ENCODE results near the gene IMMP2L.

IMMP2L gene

DNA sequence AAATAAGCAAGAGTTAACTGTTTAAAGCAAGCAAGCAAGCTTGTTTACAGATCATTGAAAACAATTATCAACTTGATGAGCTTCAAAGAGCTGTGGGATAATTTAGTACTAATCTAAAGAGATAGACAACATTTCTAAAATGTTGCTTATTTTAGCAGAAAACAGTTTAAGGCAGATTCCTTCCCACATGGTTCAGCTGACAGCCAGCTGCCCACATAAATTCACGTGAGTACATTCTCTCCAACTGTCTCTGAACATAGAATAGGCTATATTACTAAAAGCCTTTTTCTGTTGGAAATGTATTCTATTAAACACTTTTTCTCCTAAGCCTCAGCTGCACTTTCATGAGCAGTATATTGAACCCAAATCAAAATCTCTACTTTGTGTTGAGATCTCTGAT, 297.3 kb downstream of the IMMP2L start:
- no peaks in the 10 kb centered on the region for H3K79me2 ChIP-seq (ENCODE audit: insufficient read depth, low read length)
- no peak overlapping the region for H3K9ac ChIP-seq (ENCODE audit: low read length)
- TF ChIP-seq, protein P1, sequence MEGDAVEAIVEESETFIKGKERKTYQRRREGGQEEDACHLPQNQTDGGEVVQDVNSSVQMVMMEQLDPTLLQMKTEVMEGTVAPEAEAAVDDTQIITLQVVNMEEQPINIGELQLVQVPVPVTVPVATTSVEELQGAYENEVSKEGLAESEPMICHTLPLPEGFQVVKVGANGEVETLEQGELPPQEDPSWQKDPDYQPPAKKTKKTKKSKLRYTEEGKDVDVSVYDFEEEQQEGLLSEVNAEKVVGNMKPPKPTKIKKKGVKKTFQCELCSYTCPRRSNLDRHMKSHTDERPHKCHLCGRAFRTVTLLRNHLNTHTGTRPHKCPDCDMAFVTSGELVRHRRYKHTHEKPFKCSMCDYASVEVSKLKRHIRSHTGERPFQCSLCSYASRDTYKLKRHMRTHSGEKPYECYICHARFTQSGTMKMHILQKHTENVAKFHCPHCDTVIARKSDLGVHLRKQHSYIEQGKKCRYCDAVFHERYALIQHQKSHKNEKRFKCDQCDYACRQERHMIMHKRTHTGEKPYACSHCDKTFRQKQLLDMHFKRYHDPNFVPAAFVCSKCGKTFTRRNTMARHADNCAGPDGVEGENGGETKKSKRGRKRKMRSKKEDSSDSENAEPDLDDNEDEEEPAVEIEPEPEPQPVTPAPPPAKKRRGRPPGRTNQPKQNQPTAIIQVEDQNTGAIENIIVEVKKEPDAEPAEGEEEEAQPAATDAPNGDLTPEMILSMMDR (IDR thresholded peaks at IDR 0.05; ENCODE audit: insufficient read depth, low read length, poor library complexity, severe bottlenecking): no peak
- no peak for TF ChIP-seq EZH2phosphoT487 (conservative IDR thresholded peaks at IDR 0.05; ENCODE audit: low read length)

DNA sequence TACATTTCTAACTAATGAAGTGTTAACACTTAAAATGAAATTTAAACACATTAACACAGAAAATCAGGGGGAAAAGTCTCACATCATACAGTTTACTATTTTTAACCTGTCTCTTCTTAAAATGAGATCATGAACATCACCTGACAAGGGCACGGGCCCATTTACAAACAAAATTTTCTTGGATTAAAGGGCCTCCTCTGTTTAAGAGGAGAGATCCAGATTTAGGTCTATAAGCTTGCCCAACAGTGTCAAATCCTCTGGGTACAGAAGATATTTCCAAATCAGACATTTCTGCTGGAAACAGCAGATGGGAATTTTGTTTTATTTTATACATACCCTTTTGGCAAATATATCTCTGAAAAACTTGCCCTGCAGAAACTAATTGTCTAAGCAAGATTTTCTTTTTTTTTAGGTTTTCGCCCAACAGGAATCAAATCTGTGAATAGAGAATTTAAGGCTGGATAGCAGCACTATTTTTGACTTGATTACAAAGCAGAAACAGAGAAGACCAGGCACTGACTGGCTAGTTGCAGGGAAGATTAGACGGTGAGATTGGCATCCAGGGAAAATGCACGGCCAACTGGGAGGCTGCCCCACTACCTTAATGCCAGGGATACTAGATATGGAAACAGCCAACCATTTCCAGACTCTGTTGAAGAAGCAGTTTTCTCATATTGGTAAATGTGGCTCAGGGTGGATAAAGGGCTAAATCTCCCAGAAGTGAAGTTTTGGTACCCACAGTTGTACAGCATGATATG, 298.0 kb downstream of the IMMP2L start:
- H3K27ac ChIP-seq (ENCODE audit: low read depth, low read length): no peak overlapping the region
- no peaks in the 10 kb centered on the region for H3K9me3 ChIP-seq (ENCODE audit: insufficient read depth, low read length)
- no peaks in the 10 kb centered on the region for H3K79me2 ChIP-seq (ENCODE audit: insufficient read depth, low read length)
- H3K27me3 ChIP-seq (ENCODE audit: low read length): no peaks in the 10 kb centered on the region
- H3K9me2 ChIP-seq (replicated peaks; ENCODE audit: insufficient read depth, low read length): no peaks in the 10 kb centered on the region
- no peak overlapping the region for H3K4me2 ChIP-seq (ENCODE audit: low read depth, low read length, poor library complexity, severe bottlenecking)
- H3K9ac ChIP-seq (ENCODE audit: low read length): no peak overlapping the region
- no peaks in the 10 kb centered on the region for H3K36me3 ChIP-seq (ENCODE audit: low read length)
- no peak overlapping the region for H3K4me3 ChIP-seq (ENCODE audit: insufficient read depth, low read length, poor library complexity, severe bottlenecking)
- H3F3A ChIP-seq (ENCODE audit: insufficient read depth): no peaks in the 10 kb centered on the region
- TF ChIP-seq EZH2phosphoT487 (conservative IDR thresholded peaks at IDR 0.05; ENCODE audit: low read length): no peak
- TF ChIP-seq, protein P1 (IDR thresholded peaks at IDR 0.05; ENCODE audit: insufficient read depth, low read length, poor library complexity, severe bottlenecking): no peak
- H2AFZ ChIP-seq (ENCODE audit: low read depth, low read length, severe bottlenecking): no peak overlapping the region
- H4K20me1 ChIP-seq (ENCODE audit: low read depth, low read length): no peaks in the 10 kb centered on the region

More for the DNA sequence above, 297.3 kb downstream of the IMMP2L start:
- H3K9me3 ChIP-seq (ENCODE audit: insufficient read depth, low read length): no peaks in the 10 kb centered on the region
- H3K4me3 ChIP-seq (ENCODE audit: insufficient read depth, low read length, poor library complexity, severe bottlenecking): no peak overlapping the region
- H4K20me1 ChIP-seq (ENCODE audit: low read depth, low read length): no peaks in the 10 kb centered on the region
- no peak overlapping the region for H3K4me2 ChIP-seq (ENCODE audit: low read depth, low read length, poor library complexity, severe bottlenecking)
- H3K36me3 ChIP-seq (ENCODE audit: low read length): no peaks in the 10 kb centered on the region
- no peaks in the 10 kb centered on the region for H3K27me3 ChIP-seq (ENCODE audit: low read length)
- no peak overlapping the region for H2AFZ ChIP-seq (ENCODE audit: low read depth, low read length, severe bottlenecking)
- H3F3A ChIP-seq (ENCODE audit: insufficient read depth): no peaks in the 10 kb centered on the region
- H3K9me2 ChIP-seq (replicated peaks; ENCODE audit: insufficient read depth, low read length): no peaks in the 10 kb centered on the region
- no peak overlapping the region for H3K27ac ChIP-seq (ENCODE audit: low read depth, low read length)

DNA sequence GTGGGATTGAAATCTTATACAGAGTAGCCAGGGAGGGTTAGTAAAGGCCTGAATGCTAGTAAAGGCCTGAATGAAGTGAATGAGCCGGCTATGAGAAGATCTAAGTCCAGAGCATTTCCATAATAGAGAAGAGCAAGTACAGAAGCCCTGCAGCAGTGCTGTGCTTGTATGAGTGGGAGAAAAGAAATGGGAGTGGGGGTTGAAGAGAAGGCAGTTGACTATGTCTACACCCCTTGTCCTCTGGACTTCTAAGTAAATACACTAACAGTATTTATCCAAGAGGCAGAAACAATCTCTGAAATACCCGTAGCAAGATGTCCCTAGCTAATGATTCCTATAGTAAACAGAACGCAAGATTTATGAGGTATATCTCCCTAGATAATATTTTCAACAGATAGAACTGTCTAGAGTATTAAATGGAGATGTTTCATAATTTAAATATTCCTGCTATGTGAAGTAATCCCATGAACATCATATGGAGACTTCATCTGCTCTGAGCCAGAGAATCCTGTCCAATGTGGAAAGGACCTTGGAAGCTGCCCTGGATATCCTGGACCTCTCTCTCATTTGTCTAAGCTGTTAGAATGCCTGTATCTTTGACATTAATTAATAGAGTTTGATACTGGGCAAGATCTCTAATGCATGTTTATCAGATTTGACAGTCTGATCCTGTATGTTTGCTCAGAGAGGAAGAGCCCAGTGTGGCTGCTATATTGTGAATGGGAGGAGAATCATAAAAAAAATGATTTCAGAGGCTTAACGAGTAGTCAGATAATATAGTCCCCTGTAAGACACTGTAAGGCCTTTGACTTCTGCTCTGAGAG, 299.8 kb downstream of the IMMP2L start:
- no peak overlapping the region for H3K27ac ChIP-seq (ENCODE audit: low read depth, low read length)
- no peak overlapping the region for H3K4me2 ChIP-seq (ENCODE audit: low read depth, low read length, poor library complexity, severe bottlenecking)
- no peak overlapping the region for H2AFZ ChIP-seq (ENCODE audit: low read depth, low read length, severe bottlenecking)
- H3F3A ChIP-seq (ENCODE audit: insufficient read depth): no peaks in the 10 kb centered on the region
- no peaks in the 10 kb centered on the region for H3K79me2 ChIP-seq (ENCODE audit: insufficient read depth, low read length)
- H3K9me2 ChIP-seq (replicated peaks; ENCODE audit: insufficient read depth, low read length): no peaks in the 10 kb centered on the region
- no peak for TF ChIP-seq EZH2phosphoT487 (conservative IDR thresholded peaks at IDR 0.05; ENCODE audit: low read length)
- TF ChIP-seq, protein P1 (IDR thresholded peaks at IDR 0.05; ENCODE audit: insufficient read depth, low read length, poor library complexity, severe bottlenecking): no peak
- no peaks in the 10 kb centered on the region for H3K9me3 ChIP-seq (ENCODE audit: insufficient read depth, low read length)
- H4K20me1 ChIP-seq (ENCODE audit: low read depth, low read length): no peaks in the 10 kb centered on the region
- no peak overlapping the region for H3K4me3 ChIP-seq (ENCODE audit: insufficient read depth, low read length, poor library complexity, severe bottlenecking)
- no peaks in the 10 kb centered on the region for H3K27me3 ChIP-seq (ENCODE audit: low read length)
- no peaks in the 10 kb centered on the region for H3K36me3 ChIP-seq (ENCODE audit: low read length)
- H3K9ac ChIP-seq (ENCODE audit: low read length): no peak overlapping the region

Measured in SU-DHL-6 (cell line).